Measurements from ENCODE around the gene RPTOR.

The RPTOR gene

DNA sequence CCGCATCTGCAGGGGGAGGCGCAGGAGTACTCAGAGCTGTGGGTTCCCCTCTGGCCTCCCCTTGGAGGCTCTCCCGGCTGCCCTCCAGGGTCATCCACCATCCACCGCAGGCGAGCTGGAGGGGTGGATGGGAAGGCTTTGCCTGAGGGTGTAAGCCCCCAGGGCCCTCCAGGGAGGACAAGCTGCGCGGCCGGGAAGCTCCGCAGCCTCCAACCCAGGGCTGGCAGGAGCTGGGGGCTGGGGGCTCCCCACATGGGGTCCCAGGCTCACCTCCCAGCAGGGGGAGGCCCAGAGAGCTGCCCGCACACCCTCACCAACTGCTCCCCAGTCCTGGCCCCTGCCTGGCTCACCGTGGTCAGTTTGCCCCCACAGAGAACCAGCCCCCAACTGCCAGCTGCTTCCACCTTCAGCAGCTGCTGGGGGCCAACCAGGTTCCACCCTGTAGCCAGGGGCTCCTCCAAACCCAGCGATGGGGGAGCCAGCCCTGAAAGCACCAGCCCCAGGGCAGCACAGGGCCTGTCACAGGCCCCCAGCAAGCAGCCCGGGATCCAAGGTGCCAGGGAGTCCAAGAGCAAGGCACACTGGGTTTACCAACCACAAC, 427.2 kb downstream of the RPTOR start:
- no peak for DNase-seq

DNA sequence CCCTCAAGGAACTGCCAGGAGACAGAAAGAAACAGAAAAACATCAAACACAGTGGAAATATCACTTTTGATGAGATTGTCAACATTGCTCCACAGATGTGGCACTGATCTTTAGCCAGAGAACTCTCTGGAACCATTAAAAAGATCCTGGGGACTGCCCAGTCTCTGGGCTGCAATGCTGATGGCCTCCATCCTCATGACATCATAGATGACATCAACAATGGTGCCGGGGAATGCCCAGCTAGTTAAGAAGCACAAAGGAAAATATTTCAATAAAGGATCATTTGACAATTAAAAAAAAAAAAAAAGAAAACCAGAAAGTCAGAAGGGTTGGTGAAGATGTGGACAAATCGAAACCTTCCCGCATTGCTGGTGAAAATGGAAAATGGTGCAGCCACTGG, 432.1 kb downstream of the RPTOR start:
- DNase-seq: no peak

DNA sequence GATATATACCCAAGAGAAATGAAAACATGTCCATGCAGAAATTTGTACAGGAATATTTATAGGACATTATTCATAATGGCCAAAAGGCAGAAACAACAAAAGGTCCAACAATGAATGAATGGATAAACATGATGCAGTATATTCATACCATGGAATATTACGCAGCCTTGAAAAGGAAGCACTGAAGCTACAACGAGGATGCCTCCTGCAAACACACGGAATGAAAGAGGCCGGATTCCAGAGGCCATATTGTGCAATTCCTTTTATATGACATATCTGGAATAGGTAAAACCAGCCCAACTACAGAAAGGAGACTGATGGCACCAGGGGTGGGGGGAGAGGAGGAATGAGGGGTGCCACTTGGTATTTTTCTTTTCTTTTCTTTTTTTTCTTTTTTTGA, 432.5 kb downstream of the RPTOR start:
- no peak for DNase-seq

DNA sequence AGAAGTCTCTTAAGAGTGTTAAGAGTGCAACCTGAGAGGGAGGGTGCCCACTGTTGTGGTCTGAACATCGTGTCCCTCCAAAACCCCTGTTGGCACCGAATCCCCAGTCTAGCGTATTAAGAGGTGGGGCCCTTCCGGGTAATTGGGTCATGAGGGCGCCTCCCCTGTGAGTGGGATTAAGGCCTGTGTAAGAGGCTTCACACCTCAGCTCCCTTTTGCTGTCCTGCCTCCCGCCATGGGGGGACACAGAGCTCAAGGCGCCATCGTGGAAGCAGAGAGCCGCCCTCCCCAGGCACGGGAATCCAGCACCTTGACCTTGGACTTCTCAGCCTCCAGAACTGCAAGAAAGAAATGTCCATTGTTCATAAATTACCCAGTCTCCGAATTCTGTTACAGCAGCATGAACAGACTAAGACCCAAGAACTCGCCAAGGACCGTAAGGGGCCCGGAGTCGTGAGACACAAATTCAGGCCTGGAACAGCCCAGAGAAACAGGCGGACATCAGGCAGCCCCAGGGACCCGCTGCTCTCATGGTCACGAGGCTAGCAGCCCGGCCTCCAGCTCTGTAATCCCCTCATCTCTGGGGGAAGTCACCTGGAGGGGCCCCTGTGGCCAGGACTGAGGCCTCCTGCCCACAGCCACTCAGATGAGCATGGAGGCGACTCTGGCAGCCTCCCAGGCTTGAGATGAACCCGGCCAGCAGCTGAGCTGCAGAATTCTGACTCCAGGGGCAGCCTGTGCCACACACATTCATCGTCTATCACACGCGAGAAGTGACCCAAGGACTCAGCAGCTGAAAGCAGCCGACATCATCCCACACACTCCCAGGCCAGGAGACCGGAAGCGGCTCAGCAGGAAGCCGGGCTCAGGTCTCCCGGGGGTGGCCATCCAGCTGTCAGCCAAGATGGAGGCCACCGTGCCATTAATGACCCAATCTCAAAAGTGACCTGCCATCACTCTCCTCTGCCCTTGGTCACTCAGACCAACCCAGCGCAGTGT, 434.2 kb downstream of the RPTOR start:
- no peak for DNase-seq

DNA sequence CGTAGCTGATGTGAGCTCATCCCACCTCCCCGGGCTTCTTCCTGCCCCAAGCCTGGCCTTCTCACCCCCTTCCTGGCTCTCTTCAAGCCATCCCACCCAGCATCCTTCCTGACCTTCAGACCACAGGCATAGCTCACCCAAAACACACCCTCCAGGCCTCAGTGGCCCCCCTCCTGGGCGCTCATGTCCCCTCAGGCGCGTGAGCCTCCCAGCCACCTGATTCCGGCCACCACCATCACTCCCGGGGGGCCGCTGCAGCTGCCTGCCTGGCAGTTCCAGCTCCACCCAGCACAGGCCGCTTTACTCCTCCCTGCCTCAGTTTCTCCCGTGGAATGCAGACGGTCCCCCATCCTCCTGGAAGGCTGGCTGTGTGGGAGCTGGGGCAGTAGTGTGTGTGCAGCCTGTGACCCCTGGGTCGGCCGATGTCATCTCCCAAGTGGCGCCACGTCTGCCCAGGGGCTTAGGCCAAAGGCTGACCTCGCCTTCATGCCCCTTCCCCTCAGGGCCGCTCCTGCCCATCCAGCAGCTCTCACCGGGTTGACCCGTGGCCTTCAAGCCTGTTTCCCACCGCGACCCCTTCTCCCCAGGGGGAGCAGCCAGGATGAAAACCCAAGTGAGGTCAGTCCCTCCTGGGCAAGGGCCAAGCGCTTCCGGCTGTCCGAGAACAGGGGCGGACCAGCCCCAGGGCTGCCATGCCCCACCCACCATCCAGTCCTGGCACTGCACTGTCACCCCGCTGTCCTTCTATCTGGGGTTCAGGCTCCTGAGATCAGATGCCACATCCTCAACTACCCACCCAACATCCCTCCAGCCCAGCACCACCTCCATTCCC, 435.1 kb downstream of the RPTOR start:
- no peak for DNase-seq

DNA sequence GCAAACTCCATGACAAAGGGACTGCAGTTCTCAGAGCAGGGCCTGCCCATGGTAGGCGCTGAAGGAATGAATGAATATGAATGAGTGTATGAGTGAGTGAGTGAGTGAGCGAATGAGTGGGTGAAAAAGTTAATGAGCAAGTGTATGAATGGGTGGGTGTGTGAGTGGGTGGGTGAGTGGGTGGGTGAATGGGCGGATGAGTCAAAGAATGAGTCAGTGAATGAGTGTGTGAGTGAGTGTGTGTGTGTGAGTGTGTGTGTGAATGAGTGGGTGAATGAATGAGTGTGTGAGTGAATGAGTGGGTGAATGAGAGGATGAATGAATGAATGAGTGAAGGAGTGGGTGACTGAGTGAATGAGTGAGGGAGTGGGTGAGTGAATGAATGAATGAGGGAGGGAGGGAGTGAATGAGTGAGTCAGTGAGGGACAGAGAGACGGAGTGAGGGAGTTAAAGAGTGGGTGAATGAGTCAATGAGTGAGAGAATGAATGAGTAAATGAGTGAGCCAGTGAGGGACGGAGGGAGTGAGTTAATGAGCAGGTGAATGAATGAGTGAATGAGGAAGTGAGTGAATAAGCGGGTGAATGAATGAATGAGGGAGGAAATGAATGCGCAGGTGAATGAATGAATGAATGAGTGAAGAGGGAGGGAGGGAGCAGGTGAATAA, 435.9 kb downstream of the RPTOR start:
- no peak for DNase-seq

DNA sequence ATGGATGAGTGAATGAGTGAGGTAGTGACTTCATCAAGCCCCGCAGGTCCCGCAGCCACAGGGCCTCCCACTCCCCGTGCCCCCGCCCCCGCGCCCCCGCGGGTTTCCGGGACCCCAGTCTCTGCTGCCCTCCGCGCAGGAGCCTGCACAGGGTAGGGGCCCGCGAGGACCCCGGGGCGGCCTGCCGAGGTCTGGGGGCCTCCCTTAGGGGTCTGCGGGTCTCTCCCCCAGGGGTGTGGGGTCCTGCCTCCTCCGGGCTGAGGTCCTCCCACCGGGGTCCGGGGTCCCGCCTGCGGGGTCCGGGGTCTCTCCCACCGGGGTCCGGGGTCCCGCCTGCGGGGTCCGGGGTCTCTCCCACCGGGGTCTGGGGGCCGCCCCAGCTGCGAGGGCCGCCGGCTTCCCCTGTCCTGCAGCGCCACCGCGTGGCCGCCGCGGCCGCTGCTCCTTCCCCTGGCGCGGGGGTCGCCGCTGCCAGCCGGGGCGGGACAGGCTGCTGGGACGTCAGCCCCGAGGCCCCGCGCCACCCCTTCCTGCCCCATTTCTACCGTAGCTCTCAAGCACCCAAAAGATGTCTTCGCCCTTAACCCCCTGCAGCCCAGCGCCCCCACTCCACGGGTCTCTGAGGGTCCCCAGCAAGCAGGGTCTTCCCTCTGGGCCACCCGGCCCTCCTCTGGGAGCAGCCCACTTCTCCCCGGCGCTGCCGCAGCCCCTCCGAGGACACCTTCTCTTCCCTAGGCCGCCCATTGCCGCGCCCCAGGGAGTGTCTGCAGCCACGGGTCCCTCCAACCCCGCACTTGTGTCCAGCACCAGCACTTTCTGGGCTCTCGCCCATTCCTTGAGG, 436.6 kb downstream of the RPTOR start:
- DNase-seq: no peak

DNA sequence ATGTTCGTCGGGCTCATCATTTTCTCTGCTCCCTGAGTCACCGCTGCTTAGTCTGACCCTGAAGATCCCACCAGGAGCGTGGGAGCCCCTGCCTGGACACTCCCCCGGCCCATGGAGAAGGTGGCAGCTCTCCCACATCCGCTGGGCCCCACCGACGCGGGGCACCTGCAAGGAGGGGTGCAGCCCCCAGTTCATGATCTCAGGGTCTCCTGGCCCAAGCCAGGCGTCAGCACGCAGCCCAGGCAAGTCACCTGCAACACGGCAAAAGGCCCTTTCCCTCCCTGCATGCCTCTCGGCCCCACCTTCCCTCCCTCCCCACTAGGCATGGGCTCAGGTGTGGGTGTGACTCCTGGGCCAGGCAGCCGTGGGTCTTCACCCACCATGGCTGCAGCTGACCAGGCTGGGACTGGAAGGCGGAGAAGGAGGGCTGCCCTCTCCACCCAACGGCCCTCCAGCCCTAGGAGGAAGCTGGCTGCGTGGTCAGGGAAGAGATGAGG, 437.3 kb downstream of the RPTOR start:
- no peak for DNase-seq

DNA sequence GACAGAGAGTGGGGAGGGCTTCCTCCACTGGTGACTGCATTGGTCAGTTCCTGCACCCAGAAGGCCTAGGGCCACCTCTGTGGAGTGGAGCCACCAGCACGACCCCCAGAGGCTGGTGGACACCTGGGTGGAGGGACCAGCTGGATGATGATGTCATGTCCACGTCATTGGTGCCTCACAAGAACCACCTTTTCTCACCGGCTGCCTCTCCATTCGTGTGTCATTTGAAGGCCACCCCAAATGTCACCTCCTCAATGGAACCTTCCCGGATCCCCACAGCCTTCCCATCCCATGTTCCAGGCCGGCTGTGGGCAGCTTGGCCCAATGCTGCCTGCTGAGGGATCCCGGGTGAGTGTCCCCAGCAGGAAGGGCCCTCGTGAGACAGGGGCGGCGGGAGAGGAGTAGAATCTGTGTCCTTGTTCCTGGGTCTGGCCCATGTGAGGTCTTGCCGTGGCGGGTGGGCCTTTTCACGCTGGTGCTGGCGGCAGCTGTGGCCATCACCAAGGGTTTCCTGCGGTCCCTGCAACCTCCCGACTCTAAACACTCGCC, 437.9 kb downstream of the RPTOR start:
- DNase-seq: no peak

DNA sequence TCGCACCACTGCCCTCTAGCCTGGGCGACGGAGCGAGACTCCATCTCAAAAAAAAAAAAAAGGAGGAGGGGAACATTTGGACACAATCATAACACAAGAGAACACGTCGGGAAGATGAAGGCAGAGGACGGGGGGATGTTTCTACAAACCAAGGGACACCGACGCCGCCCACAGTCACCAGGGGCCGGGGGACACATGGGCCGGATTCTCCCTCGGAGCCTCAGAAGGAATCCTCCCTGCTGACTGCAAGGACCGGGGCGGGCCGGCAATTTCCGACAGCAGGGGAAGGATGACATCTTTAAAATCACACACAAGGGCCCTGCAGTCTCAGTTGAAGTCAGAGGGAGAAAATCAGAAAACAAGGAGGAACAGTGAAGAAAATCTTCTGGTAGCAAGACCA, 438.9 kb downstream of the RPTOR start:
- DNase-seq: no peak

DNA sequence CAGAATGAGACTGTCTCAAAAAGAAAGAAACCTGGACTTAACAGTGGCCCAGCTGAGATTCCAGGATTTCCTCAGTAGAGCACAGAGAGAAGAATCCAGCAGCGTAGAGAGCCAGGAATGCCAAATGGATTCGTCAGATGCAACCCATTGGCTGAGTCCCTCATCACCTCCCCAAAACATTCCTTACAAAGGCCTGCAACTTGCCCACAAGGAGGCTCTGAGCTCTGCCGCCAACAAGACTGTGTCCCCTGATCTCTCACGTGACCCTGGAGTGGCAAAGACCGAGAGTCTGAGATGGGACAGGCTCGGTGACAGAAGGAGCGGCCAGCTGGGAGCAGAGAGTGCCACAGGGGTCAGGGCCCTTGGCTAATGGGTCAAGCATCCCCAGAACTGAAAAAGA, 440.1 kb downstream of the RPTOR start:
- DNase-seq: no peak

DNA sequence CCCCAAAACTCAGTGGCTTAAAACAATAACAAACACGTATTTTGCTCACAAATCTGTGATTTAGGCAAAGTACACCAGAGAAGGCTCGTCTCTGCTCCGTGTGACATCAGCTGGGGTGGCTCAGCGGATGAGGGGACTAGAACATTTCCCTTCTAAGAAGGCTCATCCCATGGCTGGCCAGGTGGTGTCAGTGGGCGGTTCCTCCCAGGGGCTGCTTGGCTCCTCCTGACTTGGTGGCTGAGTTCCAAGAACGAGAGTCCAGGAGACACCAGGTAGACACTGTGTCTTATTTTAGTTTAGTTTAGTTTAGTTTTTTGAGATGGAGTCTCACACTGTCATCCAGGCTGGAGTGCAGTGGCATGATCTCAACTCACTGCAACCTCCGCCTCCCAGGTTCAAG, 441.4 kb downstream of the RPTOR start:
- DNase-seq: no peak

DNA sequence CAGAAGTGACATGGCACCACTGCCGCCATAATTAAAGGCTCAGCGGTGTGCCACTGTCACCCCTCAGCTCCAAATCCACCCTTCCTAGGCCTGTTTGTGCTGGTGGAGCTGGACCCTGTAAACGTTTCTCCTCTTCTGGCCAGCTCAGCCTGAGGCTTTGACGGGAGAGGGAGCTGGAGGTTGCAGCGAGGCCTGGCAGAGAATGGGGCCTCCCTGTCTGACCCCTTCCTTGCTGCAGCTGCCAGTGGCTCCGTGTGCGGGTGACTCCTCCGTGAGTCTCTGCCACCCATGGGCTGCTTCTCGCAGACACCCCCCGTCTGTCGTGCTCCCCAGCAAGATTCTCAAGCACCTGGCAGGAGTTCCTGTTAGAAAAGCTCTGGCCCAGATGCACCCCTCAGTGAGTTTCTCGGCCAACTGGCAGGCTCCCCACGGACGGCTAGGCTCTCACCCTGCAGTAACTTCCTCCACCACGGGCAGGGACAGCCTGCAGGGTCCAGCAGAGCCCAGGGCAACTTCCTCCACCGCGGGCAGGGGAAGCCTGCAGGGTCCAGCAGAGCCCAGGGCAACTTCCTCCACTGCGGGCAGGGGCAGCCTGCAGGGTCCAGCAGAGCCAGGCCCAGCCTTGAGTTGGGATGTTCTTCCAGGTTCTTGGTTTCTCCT, 442.3 kb downstream of the RPTOR start:
- DNase-seq: no peak

DNA sequence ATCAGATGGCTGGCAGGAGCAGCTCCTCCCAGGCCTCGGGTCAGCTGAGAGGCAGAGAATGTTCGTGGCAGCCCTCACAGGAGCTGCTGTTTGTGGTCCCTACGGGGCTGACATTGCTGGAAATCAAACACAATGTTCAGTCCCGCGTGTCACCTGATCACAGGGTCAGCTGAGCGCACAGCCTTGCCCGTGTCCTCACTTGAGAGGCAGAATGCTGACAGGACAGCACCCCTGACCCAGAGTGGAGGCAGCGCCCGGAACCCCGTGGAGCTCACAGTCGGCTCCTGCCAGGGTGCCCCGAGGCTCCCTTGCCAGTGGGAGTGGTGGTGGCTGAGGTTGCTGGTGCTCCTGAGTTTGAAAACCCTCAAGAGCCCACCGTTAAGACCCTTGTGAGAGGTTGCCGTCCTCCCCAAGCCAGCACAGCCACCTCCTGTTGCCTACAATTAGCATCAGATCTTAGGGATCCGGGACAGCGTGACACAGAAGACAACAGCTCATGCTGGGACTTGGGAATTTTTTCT, 443.4 kb downstream of the RPTOR start:
- DNase-seq: no peak

DNA sequence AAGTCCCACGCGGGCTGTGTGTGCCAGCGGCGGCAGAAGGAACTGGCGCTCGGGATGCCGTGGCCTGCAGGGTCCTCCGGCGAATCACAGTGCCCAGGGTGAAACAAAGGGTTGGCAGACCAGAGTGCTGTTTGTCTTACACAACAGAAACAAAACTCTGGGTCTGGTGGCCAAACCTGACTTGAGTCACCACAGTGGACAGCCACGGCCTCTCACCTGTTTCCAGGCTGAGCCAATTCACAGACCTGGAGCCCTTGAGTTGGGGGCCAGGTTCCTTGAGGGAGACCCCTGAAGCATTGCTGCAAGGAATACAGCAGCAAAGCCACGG, 444.9 kb downstream of the RPTOR start:
- no peak for DNase-seq

DNA sequence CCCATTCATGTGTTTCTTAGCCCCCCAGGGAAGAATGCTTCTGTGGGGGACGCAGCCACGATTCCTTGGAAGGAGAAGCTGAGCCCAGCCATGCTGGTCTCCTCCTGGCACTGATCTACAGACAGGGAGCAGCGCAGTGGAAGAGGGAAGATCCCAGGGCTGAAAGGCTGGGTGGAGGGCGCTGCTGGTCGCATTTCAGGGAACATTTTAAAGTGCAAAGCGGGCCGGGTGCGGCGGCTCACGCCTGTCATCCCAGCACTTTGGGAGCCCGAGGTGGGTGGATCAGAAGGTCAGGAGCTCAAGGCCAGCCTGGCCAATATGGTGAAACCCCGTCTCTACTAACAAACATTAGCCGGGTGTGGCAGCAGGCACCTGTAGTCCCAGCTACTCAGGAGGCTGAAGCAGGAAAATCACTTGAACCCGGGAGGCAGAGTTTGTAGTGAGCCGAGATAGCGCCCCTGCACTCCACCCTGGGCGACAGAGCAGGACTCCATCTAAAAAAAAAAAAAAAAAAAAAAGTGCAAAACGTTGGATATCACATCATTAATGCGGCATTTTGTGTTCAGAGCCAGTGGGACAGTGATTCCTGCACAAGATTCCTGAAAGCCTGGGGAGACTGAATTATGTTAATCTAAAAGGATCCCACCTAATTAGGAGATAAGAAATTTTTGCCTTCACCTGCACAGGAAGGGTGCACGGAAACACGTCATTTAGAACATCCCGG, 446.4 kb downstream of the RPTOR start:
- DNase-seq: no peak

DNA sequence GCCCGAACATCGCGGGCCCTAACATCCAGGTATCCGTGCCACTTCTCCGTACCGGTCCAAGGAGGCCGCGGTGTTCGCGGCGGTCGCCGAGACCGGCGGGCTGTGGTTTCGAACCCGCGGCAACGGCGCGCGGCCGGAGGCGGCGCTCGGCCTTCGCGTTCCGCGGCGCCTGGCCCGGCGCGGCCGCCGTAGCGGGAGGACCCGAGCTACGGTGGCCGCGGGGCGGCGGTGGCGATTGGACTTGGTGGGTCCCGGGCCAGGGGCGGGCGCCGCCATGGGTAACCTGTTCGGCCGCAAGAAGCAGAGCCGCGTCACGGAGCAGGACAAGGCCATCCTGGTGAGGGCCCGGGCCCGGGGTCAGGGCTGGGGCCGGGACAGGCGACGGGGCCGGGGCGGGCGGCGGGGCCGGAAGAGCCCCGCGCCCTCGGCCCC, 447.0 kb downstream of the RPTOR start, which contains the start of gene CHMP6:
Gene CHMP6, plus strand, starts transcription at position 197 of the 432 bp plus-strand sequence. Its CDS starts 78 bp downstream, at position 275.
- DNase-seq: peak; percentile 20

DNA sequence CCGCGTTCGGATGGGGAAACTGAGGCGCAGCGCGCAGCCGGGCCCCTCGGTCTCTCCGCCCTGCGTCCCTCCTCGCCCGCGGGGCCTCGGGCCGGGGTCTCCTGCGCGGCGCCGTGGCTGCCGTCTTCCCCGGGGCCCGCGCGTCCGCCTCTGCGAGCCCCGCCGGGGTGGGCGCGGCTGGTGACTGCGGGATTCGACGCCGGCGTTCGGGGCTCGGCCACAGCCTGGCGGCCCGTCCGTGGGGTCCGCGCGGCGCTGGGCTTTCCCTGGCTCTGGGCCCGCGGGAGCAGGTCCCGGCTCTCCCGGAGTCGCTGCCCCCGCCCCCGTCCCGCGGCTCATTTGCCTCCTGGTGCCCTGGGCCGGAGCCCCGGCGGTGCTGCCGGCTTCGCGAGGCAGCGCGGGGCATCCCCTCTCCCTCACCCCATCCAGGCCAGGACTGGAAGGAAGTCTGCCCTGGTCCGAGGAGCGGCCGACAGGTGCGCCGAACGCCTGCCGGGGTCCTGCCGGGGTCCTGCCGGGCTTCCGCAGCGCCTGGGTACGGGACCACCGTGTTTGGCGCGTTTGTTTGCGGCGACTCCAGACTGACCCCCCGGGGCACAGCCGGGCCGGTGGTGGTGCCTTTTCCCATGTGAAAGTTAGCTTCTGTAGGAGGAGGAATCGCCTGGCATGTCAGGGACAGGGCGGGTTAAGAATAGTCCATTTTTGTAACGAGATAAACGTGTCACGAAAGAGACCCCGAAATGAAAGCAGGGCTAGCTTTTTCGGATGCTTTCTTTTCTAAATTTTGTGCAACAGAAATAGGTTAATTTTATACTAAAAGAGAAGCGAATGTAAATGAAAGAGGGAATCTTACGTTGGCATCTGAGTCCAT, 447.7 kb downstream of the RPTOR start:
- no peak for DNase-seq
